Keratinocyte (primary cell): ENCODE results near the gene CDC42EP4.

Experiments
- CTCF ChIP-seq, 3 experiments: IDR thresholded peaks in 1 of 3; conservative IDR thresholded peaks in 1 of 3; optimal IDR thresholded peaks in 1 of 3; 2 replicates in 2 of 3; 3 replicates in 1 of 3; pipeline versions ENCODE3 to v1.5.1; 2011; ENCODE audit warnings: low read length in 3 of 3, mild to moderate bottlenecking in 3 of 3, moderate library complexity in 2 of 3, control low read depth in 1 of 3, inconsistent platforms in 1 of 3; ENCODE audit not compliant: insufficient read depth in 2 of 3; ENCODE audit errors: extremely low read depth in 1 of 3
- EZH2 ChIP-seq: IDR thresholded peaks from one replicate; pipeline ENCODE4 v1.6.1; 2012; ENCODE audit warnings: inconsistent platforms, mild to moderate bottlenecking, low read length, moderate library complexity

- no peak for TF ChIP-seq EZH2
- no peak for TF ChIP-seq CTCF (optimal IDR thresholded peaks at IDR 0.05 in 1 of 3, IDR thresholded peaks at IDR 0.05 in 1 of 3, conservative IDR thresholded peaks at IDR 0.05 in 1 of 3; ENCODE audit: extremely low read depth in 1 of 3, insufficient read depth in 2 of 3, low read length in 3 of 3)
These were observed 28.6 kb downstream of the CDC42EP4 start for GRCh38 chr17:73283250-73283649.
